ENCODE data around the gene HAPLN3.

- TF ChIP-seq CTCF (IDR thresholded peaks at IDR 0.05) (no peak), POLR2A (IDR thresholded peaks at IDR 0.05) (no peak)
These were observed 37.0 kb upstream of the HAPLN3 start for GRCh38 chr15:88932271-88932874.
